Measurements from ENCODE around the gene SEPSECS. TPM values are rescaled to one million over a fixed set of nuclear protein-coding genes. Genes with fewer than 3 reads are reported as not detected.
"Not testable (repeated sequence)": the region's sequence is repeated elsewhere in the genome, so short reads cannot be mapped to it uniquely, and the experiment has no call there.

SEPSECS gene
- total RNA-seq, 1 donor from 2014 or later: 6.7 TPM

- no peak for DNase-seq (ENCODE audit: low spot score)
Observed at GRCh38 chr4:25085671-25086070, 74.6 kb downstream of the SEPSECS start.

GRCh38 chr4:25083441-25083840, 76.8 kb downstream of the SEPSECS start:
- not testable (repeated sequence) for DNase-seq (ENCODE audit: low spot score)

GRCh38 chr4:25081866-25082471, 78.3 kb downstream of the SEPSECS start:
- DNase-seq (ENCODE audit: low spot score): no peak

GRCh38 chr4:25080571-25080970, 79.7 kb downstream of the SEPSECS start:
- DNase-seq (ENCODE audit: low spot score): no peak

- DNase-seq (ENCODE audit: low spot score): no peak
Observed at GRCh38 chr4:25078523-25078922, 81.7 kb downstream of the SEPSECS start.

GRCh38 chr4:25076625-25077398, 83.4 kb downstream of the SEPSECS start:
- no peak for DNase-seq (ENCODE audit: low spot score)

GRCh38 chr4:25075851-25076250, 84.4 kb downstream of the SEPSECS start:
- no peak for DNase-seq (ENCODE audit: low spot score)

GRCh38 chr4:25075129-25075528, 85.1 kb downstream of the SEPSECS start:
- no peak for DNase-seq (ENCODE audit: low spot score)

GRCh38 chr4:25070545-25070944, 89.7 kb downstream of the SEPSECS start:
- DNase-seq (ENCODE audit: low spot score): no peak

Other genes starting within 250 kb of the SEPSECS start
- gene CCDC149, start 247.4 kb downstream of the SEPSECS start, total RNA-seq: 23.2 TPM
- gene LGI2, start 129.5 kb downstream of the SEPSECS start, total RNA-seq: 6.1 TPM
- gene PI4K2B, start 73.6 kb upstream of the SEPSECS start, total RNA-seq: 12.2 TPM
- gene ZCCHC4, start 152.3 kb upstream of the SEPSECS start, total RNA-seq: 8.4 TPM
- gene ANAPC4, start 216.8 kb upstream of the SEPSECS start, total RNA-seq: 22.5 TPM

Data from mesenteric fat pad (tissue), 1 donor.